HG03442 (cell line): ENCODE results near the gene ANKS1B.
"Not testable (repeated sequence)": the region's sequence is repeated elsewhere in the genome, so short reads cannot be mapped to it uniquely, and the experiment has no call there.

Experiments used
- ATAC-seq: cut with Tn5 transposase; IDR thresholded peaks from one replicate; pipeline ENCODE4 v1.9.1; 2021; ENCODE audit warnings: mild to moderate bottlenecking, moderate library complexity; ENCODE audit not compliant: unreplicated experiment

The ANKS1B gene

DNA sequence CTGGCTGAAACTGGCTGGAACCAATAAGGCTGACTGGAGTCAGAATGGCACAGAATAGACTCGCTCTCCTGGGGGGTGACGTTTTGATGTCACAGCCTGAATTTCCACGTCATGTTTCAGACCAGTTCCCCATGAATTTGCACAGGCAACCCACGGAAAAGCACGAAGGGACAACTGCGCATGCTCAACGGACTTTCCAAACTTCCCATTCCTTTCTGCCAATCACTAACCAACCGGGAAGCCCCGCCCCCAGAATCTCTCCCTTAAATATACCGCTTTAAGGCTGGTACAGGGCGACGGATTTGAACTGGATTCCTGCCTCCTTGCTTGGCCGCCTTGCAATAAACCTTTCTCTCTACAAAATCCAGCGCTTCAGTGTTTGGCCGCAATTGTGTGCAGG is 904.9 kb downstream of the ANKS1B start:
- no peak for ATAC-seq

DNA sequence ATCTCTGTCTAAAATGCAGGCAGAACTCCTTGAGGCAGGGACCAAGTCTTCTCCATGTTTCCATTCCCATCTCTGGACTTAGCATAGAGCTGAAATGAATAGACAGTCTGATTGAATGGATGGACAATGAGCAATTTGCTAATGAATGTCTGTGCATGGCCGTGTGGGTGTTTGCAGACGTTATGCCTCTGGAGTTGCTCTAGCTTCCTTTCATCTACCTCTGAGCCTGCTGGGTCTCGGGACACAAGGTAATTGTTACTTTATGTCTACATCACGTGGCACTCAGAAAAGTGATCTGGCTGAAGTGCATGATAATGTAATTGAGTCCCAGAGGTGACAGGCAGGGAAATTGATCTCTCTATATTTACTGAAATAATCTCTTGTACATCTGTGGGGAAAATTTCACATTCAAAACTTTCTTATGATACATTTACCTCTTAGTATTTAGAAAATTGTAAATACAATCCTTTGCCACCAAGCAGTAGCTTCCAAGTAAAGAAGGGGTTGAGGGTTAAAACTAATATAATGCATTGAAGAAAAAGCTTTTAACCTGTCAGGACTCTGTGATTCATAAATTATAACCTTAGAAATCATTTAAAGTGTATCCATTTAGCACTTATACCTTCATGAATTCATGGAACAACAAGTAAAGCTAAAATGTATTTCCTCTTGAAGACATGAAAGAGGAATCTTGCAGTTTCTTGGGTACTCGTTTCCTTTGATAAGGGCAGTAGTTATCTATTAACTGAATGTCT is 915.6 kb downstream of the ANKS1B start:
- no peak for ATAC-seq

DNA sequence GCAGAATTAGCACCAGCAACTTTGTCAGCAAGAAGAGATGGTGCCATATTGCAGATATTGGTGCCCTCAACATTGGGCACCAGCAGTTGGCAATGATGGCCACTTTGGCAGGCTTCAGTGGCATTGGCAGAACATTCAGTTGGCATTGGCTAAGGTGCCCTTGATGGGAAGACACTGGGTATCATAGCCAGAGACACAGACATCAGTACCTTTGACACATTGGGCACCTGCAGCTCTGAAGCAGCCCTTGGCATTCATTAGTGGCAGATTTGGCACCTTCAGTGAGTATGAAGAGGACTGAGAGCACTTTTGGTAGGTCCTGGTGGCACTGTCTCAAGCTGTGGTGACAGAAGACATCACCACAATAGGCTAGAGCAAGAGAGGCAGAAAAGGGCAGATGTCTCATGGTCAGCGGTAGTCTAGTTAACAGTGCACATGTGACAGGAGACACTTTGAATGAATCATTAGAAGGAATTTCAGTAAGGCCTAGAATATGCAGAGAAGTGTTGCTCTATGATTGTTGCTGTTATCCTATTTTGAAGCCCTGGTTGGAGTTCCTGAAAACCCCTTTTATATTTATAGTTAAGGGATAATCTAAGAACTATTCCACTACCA is 917.5 kb downstream of the ANKS1B start:
- no peak for ATAC-seq

DNA sequence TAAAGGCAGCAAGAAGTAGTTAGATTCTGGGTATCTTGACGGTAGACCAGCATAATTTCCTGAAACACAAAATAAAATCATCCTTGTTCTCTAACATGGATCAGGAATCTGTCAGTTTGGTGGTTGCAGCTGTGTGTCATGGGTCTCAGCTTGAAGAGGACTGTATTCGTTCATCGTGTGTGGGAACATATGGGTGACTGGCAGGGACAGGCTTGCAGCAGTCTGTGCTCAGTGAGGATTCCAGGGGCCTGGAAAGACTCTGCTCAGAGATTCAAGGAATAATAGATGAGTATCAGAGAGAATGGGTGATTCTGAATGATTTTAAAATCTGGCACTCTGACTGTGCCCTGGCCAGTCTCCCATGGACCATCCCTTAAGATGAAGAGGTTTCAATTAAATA is 918.0 kb downstream of the ANKS1B start:
- ATAC-seq = no peak

DNA sequence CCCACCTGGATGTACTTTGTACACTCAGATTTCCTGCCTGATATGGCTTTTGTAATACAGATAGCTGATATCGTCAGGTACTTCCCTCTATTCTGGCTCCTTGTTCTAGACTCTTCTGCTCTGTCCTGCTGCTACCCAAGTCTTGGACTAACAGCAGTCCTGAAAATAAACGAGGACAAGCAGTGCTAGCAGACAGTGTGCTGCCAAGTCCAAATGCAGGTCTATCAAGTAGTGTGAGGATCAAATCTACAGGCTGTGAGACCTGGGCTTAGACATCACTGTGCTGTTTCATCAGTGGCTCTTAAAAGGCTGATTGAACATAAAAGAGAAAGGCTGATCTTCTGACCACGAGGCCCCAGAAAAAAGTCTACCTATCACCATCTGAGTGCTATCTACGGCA is 921.6 kb downstream of the ANKS1B start:
- ATAC-seq = no peak

DNA sequence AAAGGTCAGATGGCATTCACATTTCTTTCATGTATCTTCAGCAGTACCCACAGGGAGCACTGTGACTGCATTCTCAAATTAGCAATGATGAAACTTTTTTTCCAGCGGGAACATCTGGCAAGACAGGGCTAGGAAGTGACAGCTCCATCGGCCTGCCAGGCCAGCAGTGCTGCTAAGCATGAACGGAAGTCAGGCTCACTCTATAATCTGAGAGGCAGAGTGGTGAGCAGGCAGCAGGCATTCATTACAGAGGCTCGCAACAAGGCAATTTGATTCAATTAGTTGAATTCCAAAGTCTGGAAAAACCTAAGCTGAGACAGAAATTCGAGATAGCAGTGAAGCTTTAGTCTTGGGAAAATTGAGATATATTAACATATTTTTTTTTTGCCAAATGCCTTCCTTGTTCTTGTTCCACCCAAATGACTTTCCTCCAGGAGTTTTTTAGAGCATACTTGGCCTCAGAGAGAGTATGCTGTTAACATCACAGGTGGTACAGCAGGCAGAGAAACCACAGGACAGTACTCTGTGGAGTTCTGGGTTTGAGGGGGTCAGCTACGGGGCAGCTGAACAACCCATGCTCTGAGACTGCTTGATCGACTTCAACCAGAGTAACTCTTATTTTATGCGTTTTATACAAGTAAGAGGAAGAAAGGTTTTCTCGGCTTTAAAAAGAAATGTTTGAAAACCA is 924.8 kb downstream of the ANKS1B start:
- no peak for ATAC-seq

DNA sequence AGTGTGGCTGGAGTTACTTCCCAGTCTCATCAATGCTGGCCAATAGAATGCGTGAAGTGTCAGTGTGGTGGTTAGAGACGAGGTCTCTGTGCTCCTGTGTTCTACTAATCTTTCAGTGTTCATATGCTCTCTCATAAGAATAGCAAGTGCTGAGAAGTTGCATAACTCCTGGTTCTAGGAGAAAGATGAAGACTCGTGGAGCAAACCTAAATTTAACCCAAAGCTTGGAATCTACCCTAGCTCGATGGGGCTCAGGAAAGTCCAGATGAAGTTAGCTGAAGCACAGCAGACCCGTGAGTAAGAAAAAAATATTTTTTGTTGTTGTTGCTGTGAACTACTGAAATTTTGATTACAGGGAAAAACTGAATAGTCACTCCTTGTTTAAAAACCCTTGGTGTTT is 927.1 kb downstream of the ANKS1B start:
- ATAC-seq = no peak

DNA sequence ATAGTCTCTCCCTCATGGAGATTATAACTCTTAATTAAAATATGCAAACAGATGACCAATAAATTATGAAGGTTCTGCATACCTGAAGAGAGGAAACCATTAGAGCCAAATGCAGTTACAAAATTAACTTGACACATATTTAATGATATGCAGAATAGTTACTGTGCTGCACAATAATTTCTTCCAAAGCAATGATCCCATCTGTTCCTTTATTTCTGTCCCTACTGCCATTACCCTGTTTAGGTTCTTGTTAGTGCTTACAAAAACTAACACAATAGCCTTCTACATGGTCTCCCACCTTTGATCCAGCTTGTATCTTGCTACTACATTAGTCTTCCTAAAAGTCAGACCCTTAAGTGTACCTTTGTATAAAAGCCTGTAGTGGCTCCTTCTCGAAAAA is 928.5 kb downstream of the ANKS1B start:
- ATAC-seq = no peak

DNA sequence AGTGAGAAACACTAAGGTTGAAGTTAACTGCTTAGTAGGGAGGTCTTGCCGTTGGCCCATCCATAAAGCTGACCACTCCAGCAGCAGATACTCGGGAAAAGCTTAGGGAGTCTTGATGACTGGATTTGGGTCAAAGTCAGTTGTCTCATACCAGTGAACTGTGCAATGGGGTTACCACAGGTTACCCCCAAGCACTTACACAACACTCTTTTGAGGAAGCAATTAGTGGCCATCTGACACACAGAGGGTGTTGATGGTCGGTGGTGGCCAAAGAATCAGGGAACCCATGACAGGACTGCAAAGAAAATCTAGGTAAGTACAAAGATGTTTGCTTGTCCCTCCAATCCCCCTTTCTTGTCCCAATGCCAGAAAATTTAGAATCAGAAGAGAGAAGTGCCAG is 929.4 kb downstream of the ANKS1B start:
- no peak for ATAC-seq

DNA sequence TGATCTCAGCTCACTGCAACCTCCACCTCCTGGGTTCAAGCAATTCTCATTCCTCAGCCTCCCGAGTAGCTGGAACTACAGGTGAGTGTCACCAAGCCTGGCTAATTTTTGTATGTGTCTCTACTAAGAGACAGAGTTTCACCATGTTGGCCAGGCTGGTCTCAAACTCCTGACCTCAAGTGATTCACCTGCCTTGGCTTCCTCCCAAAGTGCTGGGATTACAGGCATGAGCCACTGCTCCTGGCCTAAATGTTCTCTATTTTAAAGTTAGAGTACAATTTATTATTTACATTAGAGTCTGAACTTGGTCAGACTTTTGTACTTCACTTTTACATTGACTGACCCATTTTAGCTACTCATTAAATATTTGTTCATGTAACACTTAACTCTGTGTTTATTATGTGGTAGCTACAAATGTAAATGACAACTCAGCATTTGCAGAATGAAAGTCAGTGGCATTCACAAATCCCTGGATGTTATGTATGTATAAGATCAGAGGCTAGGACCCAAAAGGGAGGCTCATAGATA is 930.1 kb downstream of the ANKS1B start:
- no peak for ATAC-seq

DNA sequence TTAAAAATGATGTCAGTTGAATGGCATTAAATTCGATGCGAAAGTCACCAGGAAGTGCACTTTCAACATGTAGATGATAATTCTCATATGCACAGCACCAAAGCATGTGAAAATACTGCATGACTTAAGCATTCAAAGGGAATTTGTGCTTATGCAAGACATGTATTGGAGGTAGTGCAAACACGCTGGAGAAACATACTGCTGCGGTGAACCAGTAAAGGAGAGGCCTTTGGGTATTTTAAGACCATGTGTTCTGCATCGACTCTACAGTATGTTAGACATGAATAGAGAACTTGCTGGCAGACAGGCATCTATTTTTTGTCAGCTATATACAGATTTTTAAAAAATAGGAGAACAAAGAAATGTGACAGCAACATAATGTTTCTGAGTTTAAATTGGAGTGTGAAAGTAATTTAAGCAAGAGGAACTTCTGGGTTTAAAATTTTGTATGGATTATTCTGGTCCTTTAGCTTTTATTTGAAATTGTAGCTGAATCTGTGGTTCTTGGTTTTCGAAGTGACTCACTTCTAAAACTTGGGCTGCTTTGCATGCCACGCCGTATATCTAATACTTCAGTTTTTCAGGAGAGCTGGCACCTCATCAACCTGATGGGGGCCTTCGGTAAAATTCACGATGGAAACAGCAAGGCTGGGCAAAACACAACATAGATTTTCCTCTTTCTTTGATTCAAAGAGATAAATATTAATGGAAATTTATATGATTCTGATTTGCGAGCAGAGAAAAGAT is 930.9 kb downstream of the ANKS1B start:
- ATAC-seq = no peak

DNA sequence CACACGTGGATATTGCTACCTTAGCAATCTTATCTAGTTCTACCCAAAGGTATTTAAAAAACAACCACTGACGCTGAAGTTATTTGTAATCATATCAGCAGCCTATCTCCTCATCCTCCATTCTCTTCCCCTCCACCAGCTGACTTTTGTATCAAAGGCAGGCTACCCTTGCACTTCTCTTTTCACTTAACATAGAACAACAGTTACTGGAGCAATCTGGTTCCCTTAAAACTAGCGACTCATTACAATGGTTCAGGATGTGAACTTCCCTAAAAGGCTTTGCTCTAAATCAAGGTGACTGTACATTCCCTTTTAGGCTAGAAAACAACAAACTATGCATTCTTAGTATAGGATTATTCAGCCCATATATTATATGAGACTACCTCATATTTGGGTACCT is 935.0 kb downstream of the ANKS1B start:
- no peak for ATAC-seq

DNA sequence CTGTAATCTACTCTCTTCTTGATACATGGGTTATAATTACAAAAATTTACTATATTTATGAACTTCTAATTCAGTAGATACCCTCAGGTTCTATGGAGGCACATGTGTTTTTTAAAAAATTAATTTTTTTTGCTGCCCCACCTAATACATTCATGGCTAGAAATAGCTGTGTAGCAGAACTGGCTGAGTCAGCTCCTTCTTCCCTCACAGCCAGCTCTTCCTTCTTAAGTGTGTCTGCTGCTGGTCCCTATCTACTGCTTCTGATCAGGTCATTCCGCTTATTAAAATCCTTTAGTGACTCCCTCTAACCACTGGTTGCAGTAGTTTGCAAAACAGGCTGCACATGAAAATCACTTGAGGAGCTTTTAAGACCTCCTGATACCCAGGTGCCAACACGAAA is 939.6 kb downstream of the ANKS1B start:
- no peak for ATAC-seq

DNA sequence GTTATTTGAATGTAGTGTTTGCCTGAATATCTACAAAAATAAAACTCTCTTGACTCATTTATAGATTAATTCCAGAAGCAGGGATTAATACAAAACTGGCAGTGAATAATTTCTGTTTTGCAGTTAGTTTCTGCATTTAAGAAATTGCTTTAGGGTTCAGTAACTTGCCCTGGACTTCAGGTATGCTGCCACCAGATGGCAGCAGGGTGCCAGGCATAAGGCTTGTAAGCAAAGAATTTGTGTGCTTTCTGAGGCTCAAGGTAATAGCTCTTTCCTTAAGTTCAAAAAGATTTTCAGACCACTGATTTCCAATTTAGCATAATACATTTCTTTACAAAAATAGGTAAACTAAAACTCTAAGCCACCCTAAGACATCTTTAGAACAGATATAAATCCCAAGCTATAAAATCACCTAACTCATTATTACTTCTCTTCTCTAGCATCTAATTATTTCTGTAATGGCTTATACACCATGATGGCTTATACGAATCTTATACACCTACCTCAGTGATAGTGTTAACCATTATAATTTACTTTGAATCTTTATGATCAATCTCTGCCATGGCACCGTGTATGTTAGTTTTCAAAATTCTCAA is 941.3 kb downstream of the ANKS1B start:
- ATAC-seq = peak; percentile 77

DNA sequence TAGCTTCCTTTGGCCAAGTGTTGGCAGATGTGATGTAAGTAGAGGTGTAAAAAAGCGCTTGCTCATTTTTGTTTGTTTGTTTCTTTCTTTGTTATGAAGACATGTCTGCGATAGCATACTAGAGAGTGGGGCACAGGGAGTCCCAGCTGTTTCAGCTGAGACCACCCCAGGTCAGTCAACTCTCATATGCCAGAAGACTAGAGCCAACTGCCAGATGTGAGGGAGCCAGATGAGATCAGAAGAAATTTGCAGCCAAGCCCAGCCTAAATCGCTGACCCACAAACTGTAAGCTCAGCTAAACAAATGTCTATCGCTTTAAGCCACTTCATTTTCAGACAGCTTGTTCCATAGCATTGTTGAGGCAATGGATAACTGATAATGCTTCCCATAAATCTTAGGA is 942.5 kb downstream of the ANKS1B start:
- no peak for ATAC-seq

DNA sequence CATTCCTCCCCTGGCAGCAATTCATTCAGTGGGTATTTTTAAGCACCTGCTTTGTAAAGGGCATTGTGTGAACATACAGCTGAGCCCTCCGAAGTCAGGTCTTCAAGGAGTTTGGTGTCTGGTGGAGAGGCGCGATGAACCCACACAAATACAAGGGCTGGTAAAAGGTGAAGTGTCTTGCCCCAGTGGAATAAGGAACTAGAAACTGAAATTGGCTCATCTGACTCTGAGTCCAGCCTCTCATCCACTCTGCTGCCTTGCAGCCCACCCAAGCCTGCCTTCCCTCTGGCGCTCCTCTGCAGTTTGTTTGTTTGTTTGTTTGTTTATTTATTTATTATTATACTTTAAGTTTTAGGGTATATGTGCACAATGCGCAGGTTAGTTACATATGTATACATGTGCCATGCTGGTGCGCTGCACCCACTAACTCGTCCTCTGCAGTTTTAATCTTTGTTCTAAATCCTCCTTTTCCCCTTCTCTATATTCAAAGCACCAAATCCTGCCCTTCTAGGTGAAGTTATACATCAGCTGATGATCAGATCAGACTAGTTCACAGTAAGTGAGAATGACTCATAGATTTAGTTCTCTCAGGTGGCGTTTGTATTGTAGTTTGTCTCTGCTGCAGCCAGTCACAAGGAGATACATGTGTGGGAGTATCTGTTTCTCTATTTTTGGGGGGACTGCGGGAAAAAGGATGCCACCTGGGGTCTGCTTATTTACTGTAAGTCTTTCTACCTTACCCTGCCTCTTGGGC is 945.2 kb downstream of the ANKS1B start:
- ATAC-seq = no peak

DNA sequence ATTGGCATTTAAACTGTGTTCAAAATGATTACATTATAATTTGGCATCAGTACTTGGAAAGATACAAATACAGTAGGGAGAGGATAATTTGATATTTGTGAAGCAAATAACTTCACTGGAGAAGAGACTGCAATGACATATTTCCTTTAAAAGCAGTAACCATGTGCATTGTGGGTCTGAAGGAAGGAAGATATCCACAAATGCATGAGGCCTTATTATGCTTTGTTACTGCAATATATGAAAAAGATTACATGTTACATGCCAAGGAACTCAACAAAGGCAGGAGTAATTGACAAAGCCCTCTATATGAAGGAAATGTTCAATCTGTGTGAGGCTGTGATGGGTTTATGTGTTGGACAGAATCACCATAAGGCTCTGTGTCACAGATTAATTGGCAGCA is 948.2 kb downstream of the ANKS1B start:
- ATAC-seq = no peak

DNA sequence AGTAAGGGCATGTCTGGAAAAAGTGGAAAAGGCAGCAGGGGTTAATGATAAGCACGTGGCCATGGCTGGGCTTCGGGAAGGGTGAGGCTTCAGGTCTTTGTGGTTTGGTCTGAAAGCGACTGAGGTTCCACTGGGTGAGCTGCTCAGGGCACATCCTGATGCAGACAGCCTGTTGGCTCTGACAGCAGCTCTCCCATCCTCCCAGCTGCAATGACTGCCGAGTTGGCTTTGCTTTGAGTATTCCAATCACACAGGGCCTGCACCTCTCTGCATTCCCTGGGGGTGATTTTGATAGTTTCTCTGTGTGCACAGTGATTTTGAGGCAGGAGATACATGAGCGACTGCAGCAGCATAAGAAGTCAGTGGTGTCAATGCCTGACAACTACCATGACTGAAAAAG is 948.9 kb downstream of the ANKS1B start:
- ATAC-seq = no peak

DNA sequence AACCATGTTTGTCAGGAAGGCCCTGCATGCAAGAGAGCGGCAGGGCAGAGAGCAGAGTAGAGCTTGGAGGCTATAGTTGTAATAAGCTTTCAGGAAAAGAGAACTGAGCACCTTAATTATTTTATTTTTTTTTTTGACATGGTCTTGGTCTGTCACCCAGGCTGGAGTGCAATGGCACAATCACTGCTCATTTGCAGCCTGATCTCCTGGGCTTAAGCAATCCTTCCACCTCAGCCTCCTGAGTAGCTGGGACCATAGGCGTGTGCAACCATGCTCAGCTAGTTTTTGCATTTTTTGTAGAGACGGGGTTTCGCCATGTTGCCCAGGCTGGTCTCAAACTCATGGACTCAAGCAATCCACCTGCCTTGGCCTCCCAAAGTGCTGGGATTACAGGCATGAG is 950.5 kb downstream of the ANKS1B start:
- ATAC-seq = not testable (repeated sequence)
